Sigmoid colon (tissue), 7 donors: ENCODE measurements around the gene TOP1. TPM values are rescaled to one million over a fixed set of nuclear protein-coding genes. Genes with fewer than 3 reads are reported as not detected.
A peak's percentile ranks its signal among the peaks of the same experiment; 100 is the strongest.

Source experiments
- DNase-seq: peaks from one replicate; pipeline ENCODE4 v3.0.0-alpha.2; 2019
- H3K27ac ChIP-seq, 4 donors: fragments of 200-600 bp; sonication (generic); one replicate each; pipeline ENCODE4 v1.5.1; 2016 to 2019; ENCODE audit warnings: mild to moderate bottlenecking in 1 of 4
- H3K27me3 ChIP-seq, 3 donors: fragments of 200-600 bp; sonication (generic); one replicate each; pipeline ENCODE4 v1.5.1; 2019; ENCODE audit warnings: mild to moderate bottlenecking in 1 of 3
- H3K36me3 ChIP-seq, 4 donors: fragments of 200-600 bp; sonication (generic); one replicate each; pipeline ENCODE4 v1.5.1; 2016 to 2019
- H3K4me1 ChIP-seq, 4 donors: fragments of 200-600 bp; sonication (generic); one replicate each; pipeline ENCODE4 v1.5.1; 2017 to 2019
- H3K4me3 ChIP-seq, 4 donors: fragments of 200-600 bp; sonication (generic); one replicate each; pipeline ENCODE4 v1.5.1; 2017 to 2019; ENCODE audit warnings: mild to moderate bottlenecking in 2 of 4, moderate library complexity in 1 of 4
- H3K9me3 ChIP-seq, 4 donors: fragments of 200-600 bp in 3 of 4; sonication (generic) in 3 of 4; one replicate each; pipeline versions ENCODE4 v1.5.1 to v1.6.1; 2013 to 2019
- EP300 ChIP-seq, 4 donors: sonication (generic); formaldehyde crosslinking; IDR thresholded peaks; one replicate each; pipeline ENCODE4 v1.6.1; 2017; ENCODE audit warnings: antibody characterized with exemption in 4 of 4
- POLR2A ChIP-seq, 2 donors: fragments of 450-650 bp; IDR thresholded peaks; one replicate each; pipeline ENCODE4 v1.6.1; 2016; ENCODE audit warnings: antibody characterized with exemption in 2 of 2, mild to moderate bottlenecking in 2 of 2, moderate library complexity in 2 of 2
- POLR2AphosphoS5 ChIP-seq, 4 donors: sonication (generic); formaldehyde crosslinking; IDR thresholded peaks; one replicate each; pipeline ENCODE4 v1.6.1; 2017; ENCODE audit warnings: antibody characterized with exemption in 4 of 4
- WGBS, 2 donors: extraction: QIAGEN DNeasy Blood & Tissue Kit; methylation state at CpG; one replicate each; pipeline ENCODE4 v1.1.7; 2013; 5-methylcytosine and 5-hydroxymethylcytosine counted together
- intact Hi-C: fragments of 100-400 bp; cut with DNase I; formaldehyde crosslinking; loops from one replicate; pipeline ENCODE4 v1.15.1; 2023
- polyA plus RNA-seq, 3 donors: library from polyadenylated mRNA; stranded (reverse); fragments of 200-250 nt; gene quantifications; one replicate each; pipeline ENCODE4 v1.2.3, GENCODE V29; 2013
- total RNA-seq, 4 donors: library from RNA; depleted of rRNA; stranded (reverse); fragments of >200 nt; gene quantifications; one replicate each; pipeline ENCODE4 v1.1.0, GENCODE V29; 2016
- TF ChIP-seq, protein P1 (sequence below), 4 experiments: fragments of 450-650 bp in 3 of 4; fragments of 200-600 bp in 1 of 4; IDR thresholded peaks; one replicate each; pipeline ENCODE4 v1.5.1; 2016 to 2019; ENCODE audit warnings: antibody characterized with exemption in 4 of 4, mild to moderate bottlenecking in 3 of 4, moderate library complexity in 2 of 4
- donor health status: healthy with polysubstance abuse.
- donor health status: Bipolar disorder and iron deficiency.
- donor health status: healthy.

Gene TOP1
- total and polyA plus RNA-seq, 7 donors: 22.0 to 45.0 (median 26.4) TPM

DNA sequence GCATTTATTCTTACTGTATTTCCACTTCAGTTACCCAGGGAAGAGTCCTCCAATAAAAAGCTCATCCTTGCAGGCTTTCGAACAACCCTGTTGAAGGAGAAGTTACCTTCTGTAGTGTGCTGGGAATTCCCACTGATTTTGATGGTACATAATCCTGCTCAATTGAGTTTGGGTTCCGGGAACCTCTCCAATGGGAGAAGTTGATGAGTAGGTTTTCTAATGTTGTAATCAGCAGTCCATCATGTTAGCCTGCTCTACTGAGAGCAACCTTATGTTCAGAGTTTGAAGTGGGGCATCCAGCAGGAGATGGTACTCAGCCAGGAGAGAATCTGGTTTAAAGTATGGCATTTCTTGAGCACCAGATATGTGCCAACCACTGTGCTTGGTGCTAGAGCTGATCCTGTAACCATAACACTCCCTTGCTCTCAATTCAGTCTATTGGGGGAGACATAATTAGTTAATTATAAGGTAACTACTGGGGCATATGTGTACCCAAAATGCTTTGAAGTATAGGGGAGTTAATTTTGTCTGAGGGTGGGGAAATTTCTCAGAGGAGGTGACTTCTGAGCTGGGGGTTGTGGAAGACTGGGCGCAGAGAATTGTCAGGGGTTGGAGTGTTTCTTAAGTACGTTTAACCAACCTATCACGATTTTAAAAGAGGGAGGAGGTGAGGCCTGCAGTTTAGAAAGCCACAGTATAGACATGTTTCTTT is 2.1 kb downstream of the TOP1 start:
- H3K4me1 ChIP-seq: peaks cover 0 to 61% (median 53%) of the 10 kb centered on the region in 4 donors
- peak overlapping the region; percentile 98 to 100 (median 100) for H3K27ac ChIP-seq
- no peak for DNase-seq
- H3K9me3 ChIP-seq: no peaks in the 10 kb centered on the region
- no peaks in the 10 kb centered on the region for H3K36me3 ChIP-seq
- peak overlapping the region; percentile 98 to 100 (median 100) for H3K4me3 ChIP-seq
- TF ChIP-seq POLR2AphosphoS5 (IDR thresholded peaks at IDR 0.05): no peak
- TF ChIP-seq, protein P1, sequence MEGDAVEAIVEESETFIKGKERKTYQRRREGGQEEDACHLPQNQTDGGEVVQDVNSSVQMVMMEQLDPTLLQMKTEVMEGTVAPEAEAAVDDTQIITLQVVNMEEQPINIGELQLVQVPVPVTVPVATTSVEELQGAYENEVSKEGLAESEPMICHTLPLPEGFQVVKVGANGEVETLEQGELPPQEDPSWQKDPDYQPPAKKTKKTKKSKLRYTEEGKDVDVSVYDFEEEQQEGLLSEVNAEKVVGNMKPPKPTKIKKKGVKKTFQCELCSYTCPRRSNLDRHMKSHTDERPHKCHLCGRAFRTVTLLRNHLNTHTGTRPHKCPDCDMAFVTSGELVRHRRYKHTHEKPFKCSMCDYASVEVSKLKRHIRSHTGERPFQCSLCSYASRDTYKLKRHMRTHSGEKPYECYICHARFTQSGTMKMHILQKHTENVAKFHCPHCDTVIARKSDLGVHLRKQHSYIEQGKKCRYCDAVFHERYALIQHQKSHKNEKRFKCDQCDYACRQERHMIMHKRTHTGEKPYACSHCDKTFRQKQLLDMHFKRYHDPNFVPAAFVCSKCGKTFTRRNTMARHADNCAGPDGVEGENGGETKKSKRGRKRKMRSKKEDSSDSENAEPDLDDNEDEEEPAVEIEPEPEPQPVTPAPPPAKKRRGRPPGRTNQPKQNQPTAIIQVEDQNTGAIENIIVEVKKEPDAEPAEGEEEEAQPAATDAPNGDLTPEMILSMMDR (IDR thresholded peaks at IDR 0.05): no peak
- no peak for TF ChIP-seq POLR2A (IDR thresholded peaks at IDR 0.05)
- no peak for TF ChIP-seq EP300 (IDR thresholded peaks at IDR 0.05)
- intact Hi-C loops: no loop called here
- no peaks in the 10 kb centered on the region for H3K27me3 ChIP-seq
- 46 to 63% methylated on average over 5 of the region's 5 CpGs for WGBS, 2 donors

DNA sequence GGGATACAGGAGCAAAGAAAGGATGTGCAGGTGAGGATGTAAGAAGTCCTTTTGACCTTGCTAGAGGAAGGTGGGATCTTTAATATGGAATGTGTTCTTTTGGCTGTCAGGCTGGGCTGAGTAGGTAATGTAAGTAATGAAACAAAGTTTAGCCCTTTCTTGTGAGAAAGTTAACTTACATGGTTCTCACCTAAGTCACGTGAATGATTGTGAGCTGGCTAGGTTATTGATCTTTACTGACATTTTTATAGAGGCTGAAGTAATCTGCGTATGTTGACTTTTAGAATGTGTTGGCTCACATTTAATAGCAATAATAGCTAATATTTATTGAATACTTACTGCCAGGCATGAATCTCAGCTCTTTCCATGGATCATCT is 2.6 kb downstream of the TOP1 start:
- peaks cover 0 to 61% (median 55%) of the 10 kb centered on the region in 4 donors for H3K4me1 ChIP-seq
- TF ChIP-seq, protein P1 (IDR thresholded peaks at IDR 0.05): no peak
- TF ChIP-seq POLR2AphosphoS5 (IDR thresholded peaks at IDR 0.05) (no peak), POLR2A (IDR thresholded peaks at IDR 0.05) (no peak), EP300 (IDR thresholded peaks at IDR 0.05) (no peak)

DNA sequence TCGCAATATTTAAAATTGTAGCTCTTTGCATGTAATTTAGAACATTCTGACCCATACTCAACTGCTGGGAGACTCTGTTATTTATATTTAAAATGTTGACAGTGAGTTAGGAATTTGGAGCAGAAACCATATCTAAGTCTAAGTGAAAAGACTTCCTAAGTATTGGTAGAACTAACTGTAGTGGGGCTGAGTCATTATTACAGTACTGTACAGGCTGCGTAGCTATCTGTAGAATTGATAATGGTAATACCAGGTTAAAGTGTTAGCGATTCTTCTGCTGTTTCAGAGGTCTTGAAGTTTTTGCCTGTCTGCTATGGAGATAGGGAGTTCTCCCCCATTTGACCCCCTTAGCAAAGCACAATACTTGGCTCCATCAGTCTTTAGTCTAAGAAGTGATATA is 3.6 kb downstream of the TOP1 start:
- Histone ChIP-seq H3K4me3 (no peak overlapping the region), H3K27ac (no peak overlapping the region), H3K4me1 (peaks cover 0 to 65% (median 55%) of the 10 kb centered on the region in 4 donors), H3K36me3 (no peaks in the 10 kb centered on the region), H3K27me3 (no peaks in the 10 kb centered on the region), H3K9me3 (no peaks in the 10 kb centered on the region)
- intact Hi-C loops: no loop called here
- WGBS, 2 donors: 90 to 96% methylated on average over 3 of the region's 3 CpGs
- TF ChIP-seq, protein P1 (IDR thresholded peaks at IDR 0.05): no peak
- no peak for TF ChIP-seq POLR2AphosphoS5 (IDR thresholded peaks at IDR 0.05)
- TF ChIP-seq EP300 (IDR thresholded peaks at IDR 0.05): no peak
- no peak for TF ChIP-seq POLR2A (IDR thresholded peaks at IDR 0.05)
- DNase-seq: no peak

More for the DNA sequence above, 2.6 kb downstream of the TOP1 start:
- no peaks in the 10 kb centered on the region for H3K36me3 ChIP-seq
- H3K4me3 ChIP-seq: peak overlapping the region in 3 of 4 donors; percentile 98 to 100 (median 100)
- peak overlapping the region in 3 of 4 donors; percentile 98 to 100 (median 99) for H3K27ac ChIP-seq
- no peaks in the 10 kb centered on the region for H3K9me3 ChIP-seq
- intact Hi-C loops: no loop called here
- no peaks in the 10 kb centered on the region for H3K27me3 ChIP-seq
- no peak for DNase-seq
- WGBS, 2 donors: 28 to 65% methylated on average over 2 of the region's 2 CpGs

DNA sequence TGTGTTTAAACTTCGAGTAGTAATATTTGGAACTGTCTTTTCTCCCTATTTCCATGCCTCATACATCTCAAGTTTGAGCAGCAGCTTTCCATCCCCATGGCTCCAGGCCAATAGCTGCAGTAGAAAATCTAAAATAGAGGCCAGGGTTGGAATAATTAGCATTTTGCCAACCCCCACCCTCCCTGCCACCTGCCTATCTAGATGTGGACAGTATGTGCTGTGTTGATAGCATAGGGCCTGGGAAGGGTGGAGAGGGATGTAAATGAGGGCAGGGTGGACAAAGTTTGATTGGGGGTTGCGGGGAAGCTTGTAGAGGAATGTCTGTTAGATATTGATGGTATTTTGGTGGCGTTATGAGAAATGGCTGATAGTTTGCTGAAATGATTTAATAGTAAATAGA is 5.6 kb downstream of the TOP1 start:
- H3K4me3 ChIP-seq: no peak overlapping the region
- no peaks in the 10 kb centered on the region for H3K27me3 ChIP-seq
- peaks cover 0 to 61% (median 50%) of the 10 kb centered on the region in 4 donors for H3K4me1 ChIP-seq
- DNase-seq: no peak
- intact Hi-C loops: no loop called here
- WGBS, 2 donors: 81 to 88% methylated on average over 3 of the region's 3 CpGs
- no peak overlapping the region for H3K27ac ChIP-seq
- H3K9me3 ChIP-seq: no peaks in the 10 kb centered on the region
- H3K36me3 ChIP-seq: no peaks in the 10 kb centered on the region
- TF ChIP-seq POLR2AphosphoS5 (IDR thresholded peaks at IDR 0.05) (no peak), EP300 (IDR thresholded peaks at IDR 0.05) (no peak)

DNA sequence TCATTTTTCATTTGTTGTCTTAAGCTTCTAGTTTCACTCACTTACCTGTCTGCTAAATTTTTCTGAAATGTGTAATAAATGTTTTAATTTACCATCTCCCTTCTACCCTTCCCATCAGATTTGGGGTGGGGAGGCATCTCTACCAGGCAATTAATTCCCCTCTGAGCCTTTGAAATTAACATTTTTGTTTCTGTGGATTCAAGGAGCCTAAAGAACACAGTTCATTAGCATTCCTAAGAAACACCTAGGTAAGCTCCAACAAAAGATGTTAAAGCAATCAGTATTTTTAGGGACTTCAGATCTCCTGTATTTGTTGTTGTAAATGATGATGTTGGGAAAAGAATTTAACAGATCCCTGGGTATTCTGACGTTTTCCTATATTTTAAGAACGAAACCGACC is 6.6 kb downstream of the TOP1 start:
- no peak overlapping the region for H3K27ac ChIP-seq
- DNase-seq: no peak
- no peaks in the 10 kb centered on the region for H3K9me3 ChIP-seq
- peaks cover 0 to 59% (median 48%) of the 10 kb centered on the region in 4 donors for H3K4me1 ChIP-seq
- H3K36me3 ChIP-seq: no peaks in the 10 kb centered on the region
- intact Hi-C loops: no loop called here
- TF ChIP-seq POLR2A (IDR thresholded peaks at IDR 0.05) (no peak), POLR2AphosphoS5 (IDR thresholded peaks at IDR 0.05) (no peak), EP300 (IDR thresholded peaks at IDR 0.05) (no peak)
- TF ChIP-seq, protein P1 (IDR thresholded peaks at IDR 0.05): no peak
- H3K4me3 ChIP-seq: no peak overlapping the region
- 90 to 91% methylated on average over 3 of the region's 3 CpGs for WGBS, 2 donors
- H3K27me3 ChIP-seq: no peaks in the 10 kb centered on the region
